Endodermal cell (in vitro differentiated cells): ENCODE results near the gene ECHS1. TPM values are rescaled to one million over a fixed set of nuclear protein-coding genes. Genes with fewer than 3 reads are reported as not detected.

Source experiments
- DNase-seq: peaks from one replicate; pipeline ENCODE4 v3.0.0-alpha.2; 2017
- H3K27ac ChIP-seq: 2 replicates; pipeline ENCODE4 v1.5.1; 2013; ENCODE audit warnings: mild to moderate bottlenecking, low read depth, low read length, moderate library complexity
- H3K27me3 ChIP-seq: 2 replicates; pipeline ENCODE4 v1.6.1; 2013; ENCODE audit warnings: mild to moderate bottlenecking, low read length, moderate library complexity; ENCODE audit not compliant: insufficient read depth, control insufficient read depth, poor library complexity, severe bottlenecking
- H3K36me3 ChIP-seq: 2 replicates; pipeline ENCODE4 v1.7.0; 2013; ENCODE audit warnings: mild to moderate bottlenecking, low read length, moderate library complexity; ENCODE audit not compliant: control insufficient read depth, insufficient read depth
- H3K4me1 ChIP-seq: one replicate; pipeline ENCODE4 v1.7.0; 2013; ENCODE audit warnings: low read length; ENCODE audit not compliant: control insufficient read depth, insufficient read depth
- H3K4me3 ChIP-seq: 2 replicates; pipeline ENCODE4 v1.5.1; 2013; ENCODE audit warnings: mild to moderate bottlenecking, low read length, moderate library complexity
- H3K9ac ChIP-seq: 2 replicates; pipeline ENCODE4 v1.6.1; 2013; ENCODE audit warnings: mild to moderate bottlenecking, low read length, moderate library complexity; ENCODE audit not compliant: poor library complexity, severe bottlenecking; ENCODE audit errors: extremely low read depth
- H3K9me3 ChIP-seq: 2 replicates; pipeline ENCODE4 v1.6.1; 2013; ENCODE audit warnings: mild to moderate bottlenecking, low read length, moderate library complexity; ENCODE audit not compliant: control insufficient read depth
- H3K27ac Mint-ChIP-seq: 2 replicates; pipeline ENCODE4 v1.8.0; 2020; ENCODE audit warnings: mixed read lengths
- H3K27me3 Mint-ChIP-seq: 2 replicates; pipeline ENCODE4 v1.8.0; 2021; ENCODE audit warnings: mild to moderate bottlenecking, mixed read lengths; ENCODE audit not compliant: insufficient read depth
- H3K36me3 Mint-ChIP-seq: 2 replicates; pipeline ENCODE4 v1.8.0; 2020; ENCODE audit warnings: low read depth, mixed read lengths
- H3K4me1 Mint-ChIP-seq: 2 replicates; pipeline ENCODE4 v1.8.0; 2020; ENCODE audit warnings: mixed read lengths
- H3K4me3 Mint-ChIP-seq: 2 replicates; pipeline ENCODE4 v1.8.0; 2020; ENCODE audit warnings: mild to moderate bottlenecking, moderate library complexity, mixed read lengths
- H3K9me3 Mint-ChIP-seq: 2 replicates; pipeline ENCODE4 v1.8.0; 2020; ENCODE audit warnings: mild to moderate bottlenecking, mixed read lengths
- CTCF ChIP-seq: fragments of 200-600 bp; sonication (generic); conservative IDR thresholded peaks from 2 replicates; pipeline ENCODE4 v1.5.0; 2021; ENCODE audit warnings: antibody characterized with exemption, mild to moderate bottlenecking
- WGBS, 2 experiments: methylation state at CpG; one replicate each; pipeline versions ENCODE4 v1.1.5 to v1.1.7; 2013; ENCODE audit warnings: missing lambda C conversion rate in 2 of 2, mixed read lengths in 1 of 2; ENCODE audit not compliant: insufficient coverage in 1 of 2, insufficient read length in 1 of 2; 5-methylcytosine and 5-hydroxymethylcytosine counted together
- long read RNA-seq, 4 experiments: library from polyadenylated mRNA in 2 of 4; library from RNA in 1 of 4; library from capped mRNA in 1 of 4; stranded (forward) in 3 of 4; unstranded in 1 of 4; transcript quantifications; one replicate each; pipeline ENCODE4 v2.0.0, GENCODE V29; 2020 to 2021; ENCODE audit warnings: inconsistent platforms in 1 of 4
- polyA plus RNA-seq, 2 experiments: library from polyadenylated mRNA; stranded (reverse); fragments of 50-300 nt; gene quantifications; one replicate each; pipeline ENCODE4 v1.2.3, GENCODE V29; 2013
- total RNA-seq, 2 donors: library from RNA; stranded (reverse); fragmentation: NEBNext Ultra II Directional in 1 of 2; extraction: Animal tissue kit (Norgen Biotek cat#: 25700) in 1 of 2; gene quantifications; 2 replicates in 1 of 2; 3 replicates in 1 of 2; pipeline ENCODE4 v1.2.1, GENCODE V29; 2021

The ECHS1 gene
- 100 to 1,000 TPM in 1 of 2 donors, 10 to 100 TPM in 1; 92.3 to 102 TPM for total RNA-seq
- polyA plus RNA-seq (2013, experiment 1 of 2), result 91.8 TPM
- polyA plus RNA-seq (2013, experiment 2 of 2), result 91.2 TPM
- long read RNA-seq, experiment 1, transcript ECHS1-201 (8 exons, 1,617 nt), result major isoform, 71 of 91 reads
- long read RNA-seq, experiment 1, partial matches to known transcripts, result 15 of 91 reads
- long read RNA-seq, experiment 1, other reads (novel, unspliced or antisense), result 5 of 91 reads
- long read RNA-seq, experiment 2, transcript ECHS1-201 (8 exons, 1,617 nt), result major isoform, 340 of 362 reads
- long read RNA-seq, experiment 2, partial matches to known transcripts, result 7 of 362 reads
- long read RNA-seq, experiment 2, other reads (novel, unspliced or antisense), result 15 of 362 reads
- long read RNA-seq, experiment 3, transcript ECHS1-201 (8 exons, 1,617 nt), result major isoform, 674 of 696 reads
- long read RNA-seq, experiment 3, partial matches to known transcripts, result 1 of 696 reads
- long read RNA-seq, experiment 3, other reads (novel, unspliced or antisense), result 21 of 696 reads
- long read RNA-seq, experiment 4, transcript ECHS1-201 (8 exons, 1,617 nt), result major isoform, 528 of 598 reads
- long read RNA-seq, experiment 4, partial matches to known transcripts, result 59 of 598 reads
- long read RNA-seq, experiment 4, other reads (novel, unspliced or antisense), result 11 of 598 reads

GRCh38 chr10:133373174-133374090, at the start of gene ECHS1:
ECHS1 (minus strand) TSS chr10:133373354; CDS start chr10:133373333, 21 bp downstream.
- H3K9me3 Mint-ChIP-seq, result no peaks in the 10 kb centered on the region
- H3K4me3 Mint-ChIP-seq, result peak within 1 kb of the TSS; percentile 72
- Histone ChIP-seq H3K27me3 (peaks cover 46% of the 10 kb centered on the region), H3K9me3 (no peaks in the 10 kb centered on the region), H3K4me3 (peak within 1 kb of the TSS; percentile 71), H3K9ac (peak within 1 kb of the TSS; percentile 47), H3K27ac (no peak within 1 kb of the TSS), H3K36me3 (peaks cover 22% of the 10 kb centered on the region), H3K4me1 (no peaks in the 10 kb centered on the region)
- peaks cover 26% of the 10 kb centered on the region for H3K36me3 Mint-ChIP-seq
- WGBS, 2 experiments, result 5 to 14% methylated on average over 25 to 89 of the region's 89 CpGs
- TF ChIP-seq CTCF, result no peak
- DNase-seq, result peak; percentile 98
- no peaks in the 10 kb centered on the region for H3K4me1 Mint-ChIP-seq
- H3K27ac Mint-ChIP-seq, result no peak within 1 kb of the TSS
- peaks cover 47% of the 10 kb centered on the region for H3K27me3 Mint-ChIP-seq

- Histone ChIP-seq H3K36me3 (peaks cover 4% of the 10 kb centered on the region), H3K4me3 (no peak overlapping the region), H3K27ac (no peak overlapping the region), H3K9me3 (no peaks in the 10 kb centered on the region), H3K4me1 (no peaks in the 10 kb centered on the region), H3K27me3 (peaks cover 7% of the 10 kb centered on the region), H3K9ac (no peak overlapping the region)
- H3K27ac Mint-ChIP-seq, result no peak overlapping the region
- no peaks in the 10 kb centered on the region for H3K4me1 Mint-ChIP-seq
- H3K36me3 Mint-ChIP-seq, result peaks cover 20% of the 10 kb centered on the region
- H3K27me3 Mint-ChIP-seq, result peaks cover 20% of the 10 kb centered on the region
- WGBS, 2 experiments, result 84 to 94% methylated on average over 13 to 16 of the region's 16 CpGs
- no peak overlapping the region for H3K4me3 Mint-ChIP-seq
- peak; percentile 59 for DNase-seq
- no peak for TF ChIP-seq CTCF
- no peaks in the 10 kb centered on the region for H3K9me3 Mint-ChIP-seq
Measured at GRCh38 chr10:133422223-133422806, 49.2 kb upstream of the ECHS1 start.
